H1 (cell line): Measurements from ENCODE around the gene RAD23A. TPM values are rescaled to one million over a fixed set of nuclear protein-coding genes. Genes with fewer than 3 reads are reported as not detected.

Experiments used
- CTCF ChIA-PET: fragments of 300-600 bp; sonication (Branson Sonifier 250); formaldehyde crosslinking; loops from one replicate; lab custom pipeline; 2021; ENCODE audit not compliant: partially characterized antibody; lab: Charles Lee
- POLR2A ChIA-PET: fragments of 300-600 bp; sonication (Branson Sonifier 250); formaldehyde crosslinking; loops from one replicate; lab custom pipeline; 2021; ENCODE audit warnings: inconsistent platforms; ENCODE audit not compliant: partially characterized antibody; lab: Charles Lee
- DNase-seq, 2 experiments: peaks; one replicate each; pipeline versions ENCODE4 v3.0.0 to v3.0.0-alpha.2; 2010 to 2022; ENCODE audit warnings: low spot score in 2 of 2, low read depth in 1 of 2, mixed read lengths in 1 of 2
- FAIRE-seq: peaks from 2 replicates; lab custom pipeline; 2011; peaks lifted over from hg19 to GRCh38; lab: Jason Lieb, UNC
- H2AFZ ChIP-seq: 2 replicates; pipeline ENCODE4 v1.8.1; 2012; ENCODE audit warnings: low read length, inconsistent platforms
- H2AK5ac ChIP-seq: 2 replicates; pipeline ENCODE4 v1.6.1; 2013; ENCODE audit warnings: low read depth, low read length
- H2BK120ac ChIP-seq: replicated peaks from 2 replicates; pipeline ENCODE3; 2013; ENCODE audit warnings: low read depth, low read length, inconsistent platforms
- H2BK12ac ChIP-seq: 2 replicates; pipeline ENCODE4 v1.6.1; 2013; ENCODE audit warnings: low read depth, low read length
- H2BK15ac ChIP-seq: 2 replicates; pipeline ENCODE4 v1.6.1; 2013; ENCODE audit warnings: low read length
- H2BK20ac ChIP-seq: 2 replicates; pipeline ENCODE4 v1.6.1; 2013; ENCODE audit warnings: low read length
- H2BK5ac ChIP-seq: 2 replicates; pipeline ENCODE4 v1.6.1; 2013; ENCODE audit warnings: low read depth, low read length
- H3K14ac ChIP-seq: 2 replicates; pipeline ENCODE4 v1.6.1; 2013; ENCODE audit warnings: inconsistent platforms; ENCODE audit not compliant: insufficient read length
- H3K18ac ChIP-seq: 2 replicates; pipeline ENCODE4 v1.6.1; 2013; ENCODE audit warnings: low read length; ENCODE audit errors: extremely low read depth
- H3K23ac ChIP-seq: 2 replicates; pipeline ENCODE4 v1.6.1; 2013; ENCODE audit warnings: inconsistent platforms; ENCODE audit not compliant: insufficient read length
- H3K23me2 ChIP-seq: 2 replicates; pipeline ENCODE4 v1.6.1; 2013; ENCODE audit warnings: low read depth, low read length
- H3K27ac ChIP-seq: 2 replicates; pipeline ENCODE4 v1.6.1; 2011; ENCODE audit warnings: low read depth, low read length, inconsistent platforms
- H3K27me3 ChIP-seq, 4 experiments: replicated peaks in 1 of 4; 1 replicate in 1 of 4; 2 replicates in 3 of 4; pipeline versions ENCODE4 v1.6.1 to v1.8.1; 2011 to 2013; ENCODE audit warnings: low read length in 3 of 4, mild to moderate bottlenecking in 3 of 4, inconsistent platforms in 2 of 4, mixed read lengths in 2 of 4, moderate library complexity in 1 of 4; ENCODE audit not compliant: control insufficient read depth in 3 of 4, insufficient read depth in 3 of 4; ENCODE audit errors: extremely low read depth in 1 of 4
- H3K36me3 ChIP-seq, 4 experiments: 2 replicates each; pipeline versions ENCODE4 v1.6.1 to v1.8.1; 2011 to 2013; ENCODE audit warnings: mild to moderate bottlenecking in 4 of 4, low read length in 3 of 4, moderate library complexity in 2 of 4, control low read depth in 1 of 4, inconsistent platforms in 1 of 4; ENCODE audit not compliant: insufficient read depth in 4 of 4, control insufficient read depth in 2 of 4
- H3K4ac ChIP-seq: replicated peaks from 2 replicates; pipeline ENCODE3; 2013; ENCODE audit warnings: low read length, low read depth, mixed read lengths, inconsistent platforms; ENCODE audit not compliant: insufficient read length
- H3K4me1 ChIP-seq, 4 experiments: replicated peaks in 1 of 4; 1 replicate in 1 of 4; 2 replicates in 3 of 4; pipeline versions ENCODE4 v1.6.1 to v1.8.1; 2011 to 2013; ENCODE audit warnings: low read length in 3 of 4, inconsistent platforms in 2 of 4, mixed read lengths in 1 of 4; ENCODE audit not compliant: insufficient read depth in 4 of 4, control insufficient read depth in 3 of 4
- H3K4me2 ChIP-seq, 2 experiments: 2 replicates each; pipeline versions ENCODE4 v1.6.1 to v1.8.1; 2011 to 2013; ENCODE audit warnings: low read depth in 2 of 2, low read length in 2 of 2, control low read depth in 1 of 2, inconsistent platforms in 1 of 2, mild to moderate bottlenecking in 1 of 2; ENCODE audit not compliant: insufficient read depth in 1 of 2
- H3K4me3 ChIP-seq, 4 experiments: fragments of 200-600, 300-600 bp in 1 of 4; sonication (generic), shearing (Covaris generic), sonication (Bioruptor Twin) in 1 of 4; 2 replicates each; pipeline versions ENCODE4 v1.5.1 to v1.8.1; 2011 to 2016; ENCODE audit warnings: low read length in 4 of 4, low read depth in 3 of 4, control low read depth in 2 of 4, inconsistent platforms in 2 of 4, mild to moderate bottlenecking in 2 of 4, mixed read lengths in 1 of 4, moderate library complexity in 1 of 4; ENCODE audit not compliant: insufficient read depth in 2 of 4; ENCODE audit errors: extremely low read depth in 1 of 4
- H3K56ac ChIP-seq: replicated peaks from 2 replicates; pipeline ENCODE3; 2013; ENCODE audit warnings: low read depth, mild to moderate bottlenecking, mixed read lengths, low read length, inconsistent platforms; ENCODE audit not compliant: insufficient read length
- H3K79me1 ChIP-seq: 2 replicates; pipeline ENCODE4 v1.6.1; 2013; ENCODE audit warnings: low read depth, low read length, control low read depth
- H3K79me2 ChIP-seq, 2 experiments: 2 replicates each; pipeline versions ENCODE4 v1.6.1 to v1.8.1; 2012 to 2013; ENCODE audit warnings: low read length in 2 of 2, mild to moderate bottlenecking in 2 of 2, inconsistent platforms in 1 of 2; ENCODE audit not compliant: insufficient read depth in 2 of 2, control insufficient read depth in 1 of 2
- H3K9ac ChIP-seq, 4 experiments: replicated peaks in 1 of 4; 1 replicate in 1 of 4; 2 replicates in 3 of 4; pipeline versions ENCODE4 v1.6.1 to v1.8.1; 2011 to 2013; ENCODE audit warnings: low read depth in 3 of 4, low read length in 3 of 4, control low read depth in 2 of 4, mild to moderate bottlenecking in 2 of 4, moderate library complexity in 2 of 4, inconsistent platforms in 1 of 4; ENCODE audit errors: extremely low read depth in 1 of 4
- H3K9me3 ChIP-seq, 2 experiments: 2 replicates each; pipeline versions ENCODE4 v1.6.1 to v1.8.1; 2012 to 2013; ENCODE audit warnings: mild to moderate bottlenecking in 2 of 2, moderate library complexity in 2 of 2, control low read depth in 1 of 2, inconsistent platforms in 1 of 2, low read depth in 1 of 2, low read length in 1 of 2, mixed read lengths in 1 of 2; ENCODE audit not compliant: insufficient read depth in 2 of 2
- H4K20me1 ChIP-seq, 2 experiments: replicated peaks in 1 of 2; 2 replicates each; pipeline versions ENCODE3 to v1.8.1; 2011 to 2013; ENCODE audit warnings: inconsistent platforms in 2 of 2, low read length in 2 of 2, mild to moderate bottlenecking in 1 of 2; ENCODE audit not compliant: insufficient read depth in 2 of 2, control insufficient read depth in 1 of 2
- H4K5ac ChIP-seq: 2 replicates; pipeline ENCODE4 v1.6.1; 2013; ENCODE audit warnings: low read length, low read depth, mixed read lengths, inconsistent platforms; ENCODE audit not compliant: insufficient read length
- H4K8ac ChIP-seq: 2 replicates; pipeline ENCODE4 v1.8.0; 2013; ENCODE audit warnings: mild to moderate bottlenecking, moderate library complexity, low read length, inconsistent platforms; ENCODE audit not compliant: insufficient read depth; ENCODE audit errors: extremely low read depth
- H4K91ac ChIP-seq: replicated peaks from 2 replicates; pipeline ENCODE3; 2013; ENCODE audit warnings: low read length, mixed read lengths, inconsistent platforms; ENCODE audit not compliant: insufficient read length
- SUZ12 ChIP-seq: fragments of 200-600 bp; sonication (generic); IDR thresholded peaks from 2 replicates; pipeline ENCODE4 v1.6.1; 2012; ENCODE audit warnings: mild to moderate bottlenecking, inconsistent platforms, low read length, moderate library complexity, mixed read lengths
- YY1 ChIP-seq: IDR thresholded peaks from 2 replicates; pipeline ENCODE4 v1.6.1; 2011; ENCODE audit warnings: low read depth, mild to moderate bottlenecking, low read length
- WGBS, 2 experiments: shearing (Covaris generic) in 1 of 2; methylation state at CpG; one replicate each; pipeline versions ENCODE4 v1.1.6 to v1.1.7; 2013 to 2015; ENCODE audit warnings: low lambda C conversion rate in 2 of 2, mixed read lengths in 2 of 2, inconsistent platforms in 1 of 2, low coverage in 1 of 2, missing lambda C conversion rate in 1 of 2; ENCODE audit not compliant: insufficient replicate concordance in 2 of 2, insufficient coverage in 1 of 2, insufficient read length in 1 of 2; ENCODE audit errors: extremely low coverage in 1 of 2, missing lambda C conversion rate in 1 of 2; 5-methylcytosine and 5-hydroxymethylcytosine counted together
- polyA plus RNA-seq, 7 experiments: library from polyadenylated mRNA; depleted of rRNA in 3 of 7; stranded (reverse) in 5 of 7; unstranded in 2 of 7; fragments of >200 nt in 5 of 7; fragments of 200-250 nt in 2 of 7; gene quantifications; 1 replicate in 5 of 7; 2 replicates in 1 of 7; 4 replicates in 1 of 7; pipeline versions ENCODE4 v1.2.1 to v1.2.3, GENCODE V29; 2011 to 2013; ENCODE audit warnings: missing spikeins in 2 of 7, mixed read lengths in 2 of 7
- total RNA-seq: library from RNA; stranded (reverse); fragmentation: NEBNext Ultra II Directional; extraction: Animal tissue kit (Norgen Biotek cat#: 25700); gene quantifications from 2 replicates; pipeline ENCODE4 v1.2.1, GENCODE V29; 2021

RAD23A gene
- total and polyA plus RNA-seq, 2 of the 8 experiments (the other 6 are each of a cell fraction or from before 2014, with no cell fraction given), result 40.0 to 76.1 TPM

GRCh38 chr19:12997179-12997966, 51.7 kb downstream of the RAD23A start:
- 91% methylated on average over 25 of the region's 25 CpGs; no CpG with 5 or more reads in 1 of the 2 experiments for WGBS, 2 experiments
- TF ChIP-seq YY1, result no peak
- TF ChIP-seq SUZ12, result no peak; the same call in 1 of the 2 replicates

More at GRCh38 chr19:12997179-12997966, 51.7 kb downstream of the RAD23A start:
- Histone ChIP-seq H4K8ac (no peak overlapping the region), H3K79me2 (no peaks in the 10 kb centered on the region), H3K27me3 (peaks cover 53 to 94% (median 82%) of the 10 kb centered on the region in 4 experiments), H3K4ac (no peak overlapping the region), H3K18ac (no peak overlapping the region), H3K23me2 (peaks cover 6% of the 10 kb centered on the region; the same call in 1 of the 2 replicates), H3K4me1 (peaks cover 0 to 10% (median 6%) of the 10 kb centered on the region in 4 experiments; a peak in 5 of 7 replicates), H2BK120ac (no peak overlapping the region), H3K9me3 (no peaks in the 10 kb centered on the region), H4K5ac (no peak overlapping the region), H3K36me3 (peaks cover 0 to 8% (median 0%) of the 10 kb centered on the region in 4 experiments; a peak in 1 of 8 replicates), H3K14ac (no peak overlapping the region), H2BK15ac (peak overlapping the region; percentile 88; the same call in 1 of the 2 replicates), H4K20me1 (peaks cover 10 to 23% of the 10 kb centered on the region in 2 experiments), H3K27ac (no peak overlapping the region), H2AK5ac (no peak overlapping the region; the same call in 1 of the 2 replicates), H3K9ac (no peak overlapping the region), H3K4me3 (no peak overlapping the region), H2BK5ac (no peak overlapping the region; the same call in 1 of the 2 replicates), H3K56ac (no peak overlapping the region), H2AFZ (no peak overlapping the region), H2BK20ac (no peak overlapping the region), H4K91ac (no peak overlapping the region), H3K23ac (no peak overlapping the region), H3K4me2 (no peak overlapping the region; a peak in 1 of 4 replicates), H3K79me1 (peaks cover 3% of the 10 kb centered on the region; the same call in 1 of the 2 replicates), H2BK12ac (no peak overlapping the region; the same call in 1 of the 2 replicates)
- ChIA-PET CTCF (interaction anchor here (0.7 to 4.7 kb wide), 7 partner anchors 9 to 92 kb away, joined by 3 to 23 read pairs (median 5); no protein-coding TSS in a partner anchor), POLR2A (interaction anchor here (0.9 kb wide), 2 partner anchors 9 to 13 kb away, joined by 3 read pairs; no protein-coding TSS in a partner anchor)
- no peak for FAIRE-seq
- no peak for DNase-seq
